Subcutaneous adipose tissue (tissue), 4 donors: ENCODE results near the gene TRMT6. TPM values are rescaled to one million over a fixed set of nuclear protein-coding genes. Genes with fewer than 3 reads are reported as not detected.

Experiments
- CTCF ChIP-seq: fragments of 450-650 bp; IDR thresholded peaks from one replicate; pipeline ENCODE4 v1.5.1; 2016; ENCODE audit warnings: low read depth, mild to moderate bottlenecking, control low read depth, antibody characterized with exemption, moderate library complexity
- total RNA-seq, 4 donors: library from RNA; depleted of rRNA; stranded (reverse); fragments of >200 nt; gene quantifications; one replicate each; pipeline ENCODE4 v1.1.0, GENCODE V29; 2016

TRMT6 gene
- total RNA-seq, 4 donors from 2014 or later, result 6.4 to 9.6 (median 8.1) TPM

DNA sequence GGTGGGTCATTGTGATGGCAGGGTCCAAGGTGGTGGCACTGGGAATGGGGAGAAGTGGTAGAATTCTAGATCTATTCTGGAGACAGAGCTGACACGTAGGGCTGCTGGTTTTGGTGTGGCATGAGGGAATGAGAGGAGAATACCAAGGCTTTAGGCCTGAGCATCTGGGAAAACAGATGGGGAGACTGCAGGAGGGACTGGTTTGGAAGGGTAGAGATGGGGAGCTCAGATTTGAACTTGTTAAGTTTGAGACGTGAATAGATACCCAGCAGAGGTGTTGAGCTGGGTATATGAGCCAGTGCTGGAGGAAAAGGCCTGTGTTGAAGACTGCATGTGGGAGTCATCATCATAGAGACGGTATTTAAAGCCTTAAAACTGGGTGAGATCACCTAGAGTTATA lies 17.5 kb downstream of the TRMT6 start:
- TF ChIP-seq CTCF, result no peak

- TF ChIP-seq CTCF, result no peak
Observed at GRCh38 chr20:5931411-5931810, 18.9 kb downstream of the TRMT6 start.

DNA sequence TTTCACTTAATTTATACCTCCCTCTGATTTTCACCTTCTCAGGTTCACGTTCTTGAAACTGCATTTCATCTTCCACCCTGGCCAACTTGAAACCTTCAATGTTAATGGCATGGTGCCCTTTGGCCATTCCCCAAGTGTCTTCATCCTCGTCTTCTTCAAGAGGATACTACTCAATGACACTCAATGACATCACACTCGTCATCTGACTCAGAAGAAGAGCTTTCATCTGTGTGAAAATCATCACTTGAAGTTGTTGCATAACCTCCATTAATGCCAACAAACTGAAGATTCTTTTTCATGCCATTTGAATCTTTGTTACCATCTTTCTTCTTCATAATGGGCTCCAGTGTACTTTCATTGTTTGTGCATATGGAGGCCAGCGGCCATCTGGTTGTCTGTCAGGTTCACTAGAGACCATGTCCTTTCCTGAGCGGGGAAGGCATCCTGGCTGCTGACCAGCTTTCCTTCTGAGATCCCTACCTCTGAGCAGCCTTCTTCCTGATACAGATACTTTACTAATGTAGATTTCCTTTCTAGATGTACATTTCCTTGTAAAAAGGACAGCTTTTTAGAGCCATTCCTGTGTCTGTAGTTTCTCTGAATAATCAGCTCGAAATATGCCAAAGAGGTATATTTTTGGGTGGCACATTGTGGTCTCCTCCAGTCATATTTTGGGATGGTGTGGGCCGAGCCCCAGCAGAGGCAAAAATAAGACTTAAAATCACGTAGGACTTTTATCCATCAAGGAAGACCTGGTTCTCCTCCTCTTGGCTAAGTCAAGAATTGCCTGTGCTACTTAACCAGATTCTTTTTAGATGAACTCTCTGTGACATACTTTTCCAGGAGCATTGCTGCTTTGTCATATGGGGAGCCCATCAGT lies 21.3 kb downstream of the TRMT6 start:
- TF ChIP-seq CTCF, result no peak

GRCh38 chr20:5927749-5928462 lies 22.4 kb downstream of the TRMT6 start:
- no peak for TF ChIP-seq CTCF

- no peak for TF ChIP-seq CTCF
Observed at GRCh38 chr20:5925551-5925950, 24.8 kb downstream of the TRMT6 start.

GRCh38 chr20:5923493-5923892 lies 26.8 kb downstream of the TRMT6 start:
- no peak for TF ChIP-seq CTCF

DNA sequence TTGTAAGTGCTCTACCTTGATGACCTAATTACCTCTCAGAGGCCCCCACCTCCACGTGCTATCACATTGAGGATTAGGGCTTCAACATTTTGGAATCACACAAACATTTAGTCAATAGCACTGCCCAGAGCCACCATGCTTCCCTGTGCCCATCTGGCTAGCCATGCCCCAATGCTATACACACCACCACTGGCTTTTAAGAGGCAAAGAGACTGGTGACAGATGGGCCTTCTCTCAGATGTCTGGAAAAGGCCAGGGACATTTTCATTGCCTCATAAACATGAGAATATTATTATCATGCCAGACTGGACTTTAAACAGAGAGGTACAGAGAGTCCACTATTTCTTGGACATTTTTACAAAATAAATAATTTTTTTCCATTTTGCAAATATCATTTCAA lies 29.8 kb downstream of the TRMT6 start:
- no peak for TF ChIP-seq CTCF
